Measurements from ENCODE around the gene FERMT2. TPM values are rescaled to one million over a fixed set of nuclear protein-coding genes. Genes with fewer than 3 reads are reported as not detected.

The FERMT2 gene
- polyA plus RNA-seq, 1 donor (not counting 4 experiments of a cell fraction or from before 2014, with no cell fraction given): 19.6 TPM

- H3K79me2 ChIP-seq (ENCODE audit: control insufficient read depth, insufficient read depth, low read length): peaks cover 6% of the 10 kb centered on the region
Measured at GRCh38 chr14:52948836-52949235, 2.0 kb downstream of the FERMT2 start.

GRCh38 chr14:52948039-52948438 is 2.8 kb downstream of the FERMT2 start:
- H3K4me1 ChIP-seq (ENCODE audit: control insufficient read depth, extremely low read depth, insufficient read depth, low read length): peaks cover 14% of the 10 kb centered on the region
- H3K79me2 ChIP-seq (ENCODE audit: control insufficient read depth, insufficient read depth, low read length): peaks cover 6% of the 10 kb centered on the region
- no peaks in the 10 kb centered on the region for H4K20me1 ChIP-seq (ENCODE audit: control insufficient read depth, extremely low read depth, insufficient read depth, low read length)
- H3K27ac ChIP-seq (ENCODE audit: control insufficient read depth, insufficient read depth, low read length): no peak overlapping the region
- no peak overlapping the region for H3K4me3 ChIP-seq (ENCODE audit: control insufficient read depth in 2 of 3, extremely low read depth in 1 of 3, insufficient read depth in 2 of 3, low read depth in 1 of 3, low read length in 3 of 3)
- no peak overlapping the region for H3K4me2 ChIP-seq (ENCODE audit: control insufficient read depth, extremely low read depth, insufficient read depth, low read depth, low read length)
- no peaks in the 10 kb centered on the region for H3K9me3 ChIP-seq (ENCODE audit: control insufficient read depth, low read depth, low read length)
- no peak overlapping the region for H2AFZ ChIP-seq (ENCODE audit: control insufficient read depth, low read length)
- no peaks in the 10 kb centered on the region for H3K27me3 ChIP-seq (ENCODE audit: control insufficient read depth, extremely low read depth, insufficient read depth, low read length)
- FAIRE-seq (no peak), DNase-seq (ENCODE audit: low read depth, low spot score) (no peak)
- H3K36me3 ChIP-seq (ENCODE audit: control insufficient read depth in 2 of 2, extremely low read depth in 1 of 2, insufficient read depth in 2 of 2, low read length in 2 of 2): no peaks in the 10 kb centered on the region
- TF ChIP-seq EZH2 (IDR thresholded peaks at IDR 0.05; ENCODE audit: low read length) (no peak), CTCF (optimal IDR thresholded peaks at IDR 0.05 in 1 of 3, IDR thresholded peaks at IDR 0.05 in 1 of 3, conservative IDR thresholded peaks at IDR 0.05 in 1 of 3; ENCODE audit: extremely low read depth in 1 of 3, insufficient read depth in 2 of 3, low read length in 3 of 3) (no peak)
- H3K9me1 ChIP-seq (ENCODE audit: control insufficient read depth, extremely low read depth, insufficient read depth, low read length): no peaks in the 10 kb centered on the region
- H3K9ac ChIP-seq (ENCODE audit: control insufficient read depth, extremely low read depth, insufficient read depth, low read length): no peak overlapping the region
- dilution Hi-C loops (cut with MboI; ENCODE audit: extremely low pct_ligation_motif_present, low sequenced_read_pairs): no loop called here

More at GRCh38 chr14:52948836-52949235, 2.0 kb downstream of the FERMT2 start:
- DNase-seq (ENCODE audit: low read depth, low spot score) (no peak), FAIRE-seq (no peak)
- no peaks in the 10 kb centered on the region for H3K9me1 ChIP-seq (ENCODE audit: control insufficient read depth, extremely low read depth, insufficient read depth, low read length)
- dilution Hi-C loops (cut with MboI; ENCODE audit: extremely low pct_ligation_motif_present, low sequenced_read_pairs): no loop called here
- H2AFZ ChIP-seq (ENCODE audit: control insufficient read depth, low read length): no peak overlapping the region
- no peaks in the 10 kb centered on the region for H3K27me3 ChIP-seq (ENCODE audit: control insufficient read depth, extremely low read depth, insufficient read depth, low read length)
- TF ChIP-seq CTCF (optimal IDR thresholded peaks at IDR 0.05 in 1 of 3, IDR thresholded peaks at IDR 0.05 in 1 of 3, conservative IDR thresholded peaks at IDR 0.05 in 1 of 3; ENCODE audit: extremely low read depth in 1 of 3, insufficient read depth in 2 of 3, low read length in 3 of 3) (no peak), EZH2 (IDR thresholded peaks at IDR 0.05; ENCODE audit: low read length) (no peak)
- H3K9me3 ChIP-seq (ENCODE audit: control insufficient read depth, low read depth, low read length): no peaks in the 10 kb centered on the region
- no peak overlapping the region for H3K9ac ChIP-seq (ENCODE audit: control insufficient read depth, extremely low read depth, insufficient read depth, low read length)
- no peaks in the 10 kb centered on the region for H3K36me3 ChIP-seq (ENCODE audit: control insufficient read depth in 2 of 2, extremely low read depth in 1 of 2, insufficient read depth in 2 of 2, low read length in 2 of 2)
- peak overlapping the region in 1 of 3 experiments; percentile 88 for H3K4me3 ChIP-seq (ENCODE audit: control insufficient read depth in 2 of 3, extremely low read depth in 1 of 3, insufficient read depth in 2 of 3, low read depth in 1 of 3, low read length in 3 of 3)
- H4K20me1 ChIP-seq (ENCODE audit: control insufficient read depth, extremely low read depth, insufficient read depth, low read length): no peaks in the 10 kb centered on the region
- H3K4me2 ChIP-seq (ENCODE audit: control insufficient read depth, extremely low read depth, insufficient read depth, low read depth, low read length): peak overlapping the region; percentile 91
- peaks cover 14% of the 10 kb centered on the region for H3K4me1 ChIP-seq (ENCODE audit: control insufficient read depth, extremely low read depth, insufficient read depth, low read length)
- H3K27ac ChIP-seq (ENCODE audit: control insufficient read depth, insufficient read depth, low read length): no peak overlapping the region
